A673 (cell line): ENCODE measurements around the gene LAGE3. TPM values are rescaled to one million over a fixed set of nuclear protein-coding genes. Genes with fewer than 3 reads are reported as not detected.
A peak's percentile ranks its signal among the peaks of the same experiment; 100 is the strongest.

ENCODE experiments used
- Bru-seq: library from RNA; stranded (reverse); fragments of 400-500 nt; gene quantifications from one replicate; lab custom pipeline; 2021; lab: Mats Ljungman, UMichigan
- BruChase-seq, 2 experiments: library from RNA; stranded (reverse); fragments of 400-500 nt; gene quantifications; one replicate each; lab custom pipeline; 2021; lab: Mats Ljungman, UMichigan
- BruUV-seq: library from RNA; stranded (reverse); fragments of 400-500 nt; replicated peaks from 2 replicates; lab custom pipeline; 2021; lab: Mats Ljungman, UMichigan
- CTCF ChIA-PET: fragments of 300-600 bp; sonication (Branson Sonifier 250); formaldehyde crosslinking; loops from one replicate; lab custom pipeline; 2022; ENCODE audit warnings: antibody characterized with exemption; lab: Charles Lee
- POLR2A ChIA-PET: fragments of 300-600 bp; sonication (Branson Sonifier 250); formaldehyde crosslinking; loops from one replicate; lab custom pipeline; 2022; ENCODE audit warnings: antibody characterized with exemption; ENCODE audit not compliant: low non-redundant PET; lab: Charles Lee
- DNase-seq: peaks from one replicate; pipeline ENCODE4 v3.0.0-alpha.2; 2015; ENCODE audit warnings: low spot score
- H3K27ac ChIP-seq: fragments of 200-600 bp; sonication (generic); 2 replicates; pipeline ENCODE4 v1.5.1; 2016; ENCODE audit warnings: mixed run types, low read depth, mild to moderate bottlenecking, mixed read lengths, antibody characterized with exemption, low read length; ENCODE audit not compliant: poor library complexity, severe bottlenecking
- H3K27me3 ChIP-seq: fragments of 200-600 bp; sonication (generic); replicated peaks from 2 replicates; pipeline ENCODE4 v1.6.1; 2017; ENCODE audit warnings: mixed run types, low read depth, mild to moderate bottlenecking, mixed read lengths, antibody characterized with exemption, low read length; ENCODE audit not compliant: insufficient read depth, poor library complexity
- H3K36me3 ChIP-seq: fragments of 200-600 bp; sonication (generic); 2 replicates; pipeline ENCODE4 v1.6.1; 2016; ENCODE audit warnings: mixed run types, mild to moderate bottlenecking, mixed read lengths, antibody characterized with exemption, low read length; ENCODE audit not compliant: insufficient read depth, poor library complexity, severe bottlenecking
- H3K4me1 ChIP-seq: fragments of 200-600 bp; sonication (generic); 2 replicates; pipeline ENCODE4 v1.6.1; 2017; ENCODE audit warnings: mixed run types, mild to moderate bottlenecking, mixed read lengths, antibody characterized with exemption, low read length; ENCODE audit not compliant: insufficient read depth, poor library complexity, severe bottlenecking
- H3K4me3 ChIP-seq: fragments of 200-600 bp; sonication (generic); 2 replicates; pipeline ENCODE4 v1.5.1; 2016; ENCODE audit warnings: low read depth, mixed run types, mild to moderate bottlenecking, mixed read lengths, low read length; ENCODE audit not compliant: poor library complexity, severe bottlenecking
- H3K9me3 ChIP-seq: fragments of 200-600 bp; sonication (generic); 2 replicates; pipeline ENCODE4 v1.6.1; 2016; ENCODE audit warnings: mixed run types, low read depth, mild to moderate bottlenecking, mixed read lengths, antibody characterized with exemption, low read length; ENCODE audit not compliant: poor library complexity, severe bottlenecking
- EZH2 ChIP-seq: fragments of 200-600 bp; sonication (generic); IDR thresholded peaks from 2 replicates; pipeline ENCODE4 v1.6.1; 2017; ENCODE audit warnings: borderline replicate concordance, low read depth, mild to moderate bottlenecking, mixed read lengths, antibody characterized with exemption, low read length; ENCODE audit not compliant: poor library complexity, severe bottlenecking
- intact Hi-C: fragments of 100-400 bp; cut with micrococcal nuclease; formaldehyde crosslinking; loops from one replicate; pipeline ENCODE4 v1.10.0; 2022; ENCODE audit not compliant: unreplicated experiment
- long read RNA-seq: library from polyadenylated mRNA; stranded (forward); transcript quantifications from one replicate; pipeline ENCODE4 v2.0.0, GENCODE V29; 2022
- total RNA-seq: library from RNA; stranded (reverse); gene quantifications from 2 replicates; pipeline ENCODE4 v1.2.3, GENCODE V29; 2021
- TF ChIP-seq, protein P1 (sequence below): fragments of 300-800, 200-600 bp; sonication (generic); conservative IDR thresholded peaks from 2 replicates; pipeline ENCODE4 v1.5.1; 2017; ENCODE audit warnings: low read depth, mild to moderate bottlenecking, antibody characterized with exemption, low read length, moderate library complexity, mixed read lengths

LAGE3 gene, protein sequence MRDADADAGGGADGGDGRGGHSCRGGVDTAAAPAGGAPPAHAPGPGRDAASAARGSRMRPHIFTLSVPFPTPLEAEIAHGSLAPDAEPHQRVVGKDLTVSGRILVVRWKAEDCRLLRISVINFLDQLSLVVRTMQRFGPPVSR
- total RNA-seq (30.4 and 34.6 TPM in 2 replicates), Bru-seq, nascent RNA (percentile 45 among the genes with signal in this experiment), BruChase-seq, experiment 1, labeled RNA remaining after a 2-hour chase (percentile 55 among the genes with signal in this experiment), BruChase-seq, experiment 2, labeled RNA remaining after a 6-hour chase (percentile 69 among the genes with signal in this experiment)
- long read RNA-seq, transcript LAGE3-201 (3 exons, 949 nt), result major isoform, 88 of 90 reads
- long read RNA-seq, partial matches to known transcripts, result 0 of 90 reads
- long read RNA-seq, other reads (novel, unspliced or antisense), result 2 of 90 reads

DNA sequence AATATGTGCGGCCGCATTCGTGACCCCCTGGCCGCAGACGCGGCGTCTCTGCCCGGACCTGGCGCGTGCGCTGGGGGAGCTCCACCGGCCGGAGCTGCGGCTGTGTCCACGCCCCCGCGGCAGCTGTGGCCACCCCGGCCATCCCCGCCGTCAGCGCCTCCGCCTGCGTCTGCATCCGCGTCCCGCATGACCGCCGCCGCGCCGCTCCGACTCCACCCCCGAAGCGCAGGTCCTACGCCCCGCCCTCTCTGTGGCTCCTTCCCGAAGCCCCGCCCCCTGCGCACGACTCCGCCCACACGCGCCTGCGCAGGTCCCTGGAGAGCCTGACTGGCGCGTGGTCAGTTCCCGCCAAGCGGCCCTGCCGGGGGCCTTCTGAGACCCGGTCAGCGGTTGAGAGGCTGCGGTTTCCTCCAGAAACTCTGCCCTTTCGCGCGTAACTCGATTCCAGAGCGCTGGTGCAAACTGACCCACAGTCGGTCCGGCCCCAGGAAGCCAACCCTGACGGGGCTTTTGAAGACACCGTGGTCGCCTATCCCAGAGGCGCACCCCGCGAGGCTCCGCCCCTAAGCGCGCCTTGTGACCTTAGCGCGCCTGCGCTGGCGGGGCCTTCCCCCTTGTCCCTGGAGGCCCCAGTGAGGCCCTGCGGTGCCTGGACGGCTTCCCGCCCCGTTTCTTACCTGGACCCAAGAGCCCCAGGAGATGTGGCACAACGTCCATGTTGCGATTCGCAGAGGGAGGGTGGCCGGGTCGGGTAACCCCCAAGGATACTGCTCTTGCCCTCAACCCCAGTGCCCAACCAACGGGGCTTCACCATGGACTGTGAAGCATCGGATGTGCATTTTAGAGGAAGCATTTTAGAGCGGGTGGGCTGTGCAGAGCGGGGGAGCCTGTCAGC lies at the start of gene LAGE3:
LAGE3 (minus strand) TSS at position 554 of the 895 bp plus-strand sequence; CDS start at position 188, 366 bp downstream.
- Histone ChIP-seq H3K4me1 (no peaks in the 10 kb centered on the region), H3K4me3 (peak within 1 kb of the TSS; percentile 55), H3K27ac (peak within 1 kb of the TSS; percentile 41), H3K36me3 (no peaks in the 10 kb centered on the region), H3K9me3 (no peaks in the 10 kb centered on the region), H3K27me3 (no peaks in the 10 kb centered on the region)
- no TSS peak for BruUV-seq
- CTCF ChIA-PET, result no interaction called here
- no peak for TF ChIP-seq EZH2
- TF ChIP-seq, protein P1, sequence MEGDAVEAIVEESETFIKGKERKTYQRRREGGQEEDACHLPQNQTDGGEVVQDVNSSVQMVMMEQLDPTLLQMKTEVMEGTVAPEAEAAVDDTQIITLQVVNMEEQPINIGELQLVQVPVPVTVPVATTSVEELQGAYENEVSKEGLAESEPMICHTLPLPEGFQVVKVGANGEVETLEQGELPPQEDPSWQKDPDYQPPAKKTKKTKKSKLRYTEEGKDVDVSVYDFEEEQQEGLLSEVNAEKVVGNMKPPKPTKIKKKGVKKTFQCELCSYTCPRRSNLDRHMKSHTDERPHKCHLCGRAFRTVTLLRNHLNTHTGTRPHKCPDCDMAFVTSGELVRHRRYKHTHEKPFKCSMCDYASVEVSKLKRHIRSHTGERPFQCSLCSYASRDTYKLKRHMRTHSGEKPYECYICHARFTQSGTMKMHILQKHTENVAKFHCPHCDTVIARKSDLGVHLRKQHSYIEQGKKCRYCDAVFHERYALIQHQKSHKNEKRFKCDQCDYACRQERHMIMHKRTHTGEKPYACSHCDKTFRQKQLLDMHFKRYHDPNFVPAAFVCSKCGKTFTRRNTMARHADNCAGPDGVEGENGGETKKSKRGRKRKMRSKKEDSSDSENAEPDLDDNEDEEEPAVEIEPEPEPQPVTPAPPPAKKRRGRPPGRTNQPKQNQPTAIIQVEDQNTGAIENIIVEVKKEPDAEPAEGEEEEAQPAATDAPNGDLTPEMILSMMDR, result no peak
- intact Hi-C loops, result no loop called here
- DNase-seq, result peak; percentile 86
- POLR2A ChIA-PET, result no interaction called here

DNA sequence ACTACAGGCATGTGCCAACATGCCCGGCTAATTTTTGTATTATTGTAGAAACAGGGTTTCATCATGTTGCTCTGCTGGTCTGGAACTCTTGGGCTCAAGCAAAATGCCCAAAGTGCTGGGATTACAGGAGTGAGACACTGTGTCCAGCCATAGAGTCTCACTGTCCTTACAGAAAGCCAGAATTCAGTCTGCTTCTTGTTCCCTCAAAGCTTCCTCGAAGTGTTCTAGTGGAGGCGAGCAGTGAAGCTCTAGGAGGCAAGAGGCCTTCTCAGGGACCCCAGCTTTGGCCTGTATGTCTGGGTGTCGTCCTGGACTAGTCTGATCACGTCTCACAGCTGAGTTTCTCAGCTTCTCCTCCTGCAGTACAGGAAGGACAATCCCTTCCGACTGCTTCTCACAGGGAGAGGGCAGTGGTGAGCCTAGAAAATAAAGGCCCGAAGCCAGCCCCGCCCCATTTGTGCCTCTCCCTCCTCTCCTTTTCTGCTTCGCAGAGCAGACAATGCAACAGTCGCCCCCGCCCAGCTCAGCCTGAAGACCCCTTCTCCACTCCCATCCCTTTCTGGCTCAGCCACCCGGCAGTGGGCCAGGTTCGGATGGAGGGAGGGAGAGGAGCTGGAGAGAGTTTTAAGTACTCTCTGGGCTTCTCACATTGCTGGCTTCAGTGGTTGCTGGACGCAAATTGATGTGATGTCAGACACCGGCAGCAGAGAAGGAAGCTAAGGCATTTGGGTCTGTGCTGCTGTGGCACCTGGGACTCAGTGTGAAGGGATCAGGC lies 48.0 kb upstream of the LAGE3 start:
- H3K9me3 ChIP-seq, result no peaks in the 10 kb centered on the region
- no peaks in the 10 kb centered on the region for H3K27me3 ChIP-seq
- H3K4me1 ChIP-seq, result peaks cover 9% of the 10 kb centered on the region
- POLR2A ChIA-PET, result interaction anchor here (0.6 kb wide), 1 partner anchor 130 kb away, joined by 3 read pairs; no protein-coding TSS in a partner anchor
- BruUV-seq, result no TSS peak
- intact Hi-C loops, result no loop called here
- CTCF ChIA-PET, result interaction anchor here (0.6 to 1.4 kb wide), 3 partner anchors 10 to 154 kb away, joined by 3 to 4 read pairs (median 3); partner anchors contain the start of gene FAM3A
- H3K4me3 ChIP-seq, result peak overlapping the region; percentile 17
- H3K27ac ChIP-seq, result peak overlapping the region; percentile 50
- peak; percentile 82 for DNase-seq
- no peaks in the 10 kb centered on the region for H3K36me3 ChIP-seq
- TF ChIP-seq, protein P1, result peak; percentile 57
- no peak for TF ChIP-seq EZH2
